ENCODE data around the gene FAM229A. TPM values are rescaled to one million over a fixed set of nuclear protein-coding genes. Genes with fewer than 3 reads are reported as not detected.
A peak's percentile ranks its signal among the peaks of the same experiment; 100 is the strongest.

FAM229A gene
- total RNA-seq, 3 donors from 2014 or later (not counting 1 experiment from before 2014, with no cell fraction given) = 18.3 to 23.5 (median 21.0) TPM

DNA sequence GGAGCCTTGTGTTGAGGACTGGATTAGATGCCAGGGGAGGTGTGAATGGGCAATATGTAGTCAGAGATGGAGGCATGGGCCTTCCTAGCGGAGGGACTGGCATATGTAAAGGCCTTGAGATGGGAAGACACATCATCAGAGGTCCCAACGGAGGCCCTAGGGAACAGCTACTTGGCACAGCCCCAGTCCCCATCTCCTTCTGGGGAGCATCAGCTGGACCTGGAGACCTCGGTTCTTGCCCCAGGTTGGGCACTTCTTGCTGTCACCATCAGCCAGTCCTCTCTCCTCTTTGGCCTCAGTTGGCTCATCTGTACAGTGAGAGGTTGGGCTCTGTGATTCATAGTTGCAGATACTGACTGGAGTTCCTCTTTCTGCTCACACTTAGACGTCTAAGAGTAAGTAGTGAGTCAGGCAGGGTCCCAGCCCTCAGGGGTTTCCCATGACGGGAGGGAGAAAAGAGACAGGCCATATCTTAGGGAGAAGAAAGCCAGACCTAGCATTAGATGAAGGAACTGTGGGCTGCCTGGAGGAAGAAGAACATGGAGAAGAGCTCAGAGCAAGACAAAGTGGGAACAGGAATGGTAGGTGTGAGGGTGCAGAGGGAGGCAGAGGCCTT, 22.8 kb downstream of the FAM229A start:
- no peak overlapping the region for H3K27ac ChIP-seq (ENCODE audit: low read length)

GRCh38 chr1:32338637-32339145, 23.6 kb downstream of the FAM229A start:
- no peaks in the 10 kb centered on the region for H3K9me3 ChIP-seq (ENCODE audit: control insufficient read depth, insufficient read depth, low read length)
- Mint-ChIP-seq H3K4me1 (peaks cover 24 to 49% of the 10 kb centered on the region in 2 donors), H3K27ac (peak overlapping the region in 1 of 2 donors; percentile 87), H3K27me3 (ENCODE audit: low read depth in 2 of 2) (peaks cover 0 to 3% of the 10 kb centered on the region in 2 donors), H3K9me3 (no peaks in the 10 kb centered on the region), H3K36me3 (no peaks in the 10 kb centered on the region), H3K4me3 (peak overlapping the region; percentile 26)
- H3K27me3 ChIP-seq (ENCODE audit: control insufficient read depth, insufficient read depth, low read length) = no peaks in the 10 kb centered on the region
- DNase-seq (no peak), ATAC-seq (no peak)
- no peak for TF ChIP-seq CTCF (IDR thresholded peaks at IDR 0.05)
- H3K36me3 ChIP-seq (ENCODE audit: control insufficient read depth, insufficient read depth, low read length) = peaks cover 4% of the 10 kb centered on the region
- intact Hi-C loops (cut with micrococcal nuclease) = loop anchor here (5.0 kb wide), 1 partner anchor 116 kb away; the partner anchor contains the start of genes EIF3I and TMEM234
- WGBS (ENCODE audit: insufficient coverage) = 94% methylated on average over 14 of the region's 14 CpGs
- H3K27ac ChIP-seq (ENCODE audit: low read length) = no peak overlapping the region
- peaks cover 52% of the 10 kb centered on the region for H3K4me1 ChIP-seq (ENCODE audit: control insufficient read depth, insufficient read depth, low read length)
- H3K4me3 ChIP-seq (ENCODE audit: low read length) = no peak overlapping the region

More for the DNA sequence above, 22.8 kb downstream of the FAM229A start:
- no peak for ATAC-seq
- Histone ChIP-seq H3K9me3 (ENCODE audit: control insufficient read depth, insufficient read depth, low read length) (no peaks in the 10 kb centered on the region), H3K36me3 (ENCODE audit: control insufficient read depth, insufficient read depth, low read length) (no peaks in the 10 kb centered on the region), H3K4me1 (ENCODE audit: control insufficient read depth, insufficient read depth, low read length) (peaks cover 49% of the 10 kb centered on the region), H3K27me3 (ENCODE audit: control insufficient read depth, insufficient read depth, low read length) (no peaks in the 10 kb centered on the region), H3K4me3 (ENCODE audit: low read length) (no peak overlapping the region)
- no peak for TF ChIP-seq CTCF (IDR thresholded peaks at IDR 0.05)
- intact Hi-C loops (cut with micrococcal nuclease) = loop anchor here (5.0 kb wide), 1 partner anchor 117 kb away; the partner anchor contains the start of genes EIF3I and TMEM234
- Mint-ChIP-seq H3K4me3 (no peak overlapping the region), H3K36me3 (no peaks in the 10 kb centered on the region), H3K4me1 (peaks cover 24 to 42% of the 10 kb centered on the region in 2 donors), H3K27ac (peak overlapping the region in 1 of 2 donors; percentile 13), H3K9me3 (no peaks in the 10 kb centered on the region), H3K27me3 (ENCODE audit: low read depth in 2 of 2) (peaks cover 0 to 3% of the 10 kb centered on the region in 2 donors)
- 78% methylated on average over 5 of the region's 5 CpGs for WGBS (ENCODE audit: insufficient coverage)
- peak in 1 of 2 donors; percentile 29 for DNase-seq

DNA sequence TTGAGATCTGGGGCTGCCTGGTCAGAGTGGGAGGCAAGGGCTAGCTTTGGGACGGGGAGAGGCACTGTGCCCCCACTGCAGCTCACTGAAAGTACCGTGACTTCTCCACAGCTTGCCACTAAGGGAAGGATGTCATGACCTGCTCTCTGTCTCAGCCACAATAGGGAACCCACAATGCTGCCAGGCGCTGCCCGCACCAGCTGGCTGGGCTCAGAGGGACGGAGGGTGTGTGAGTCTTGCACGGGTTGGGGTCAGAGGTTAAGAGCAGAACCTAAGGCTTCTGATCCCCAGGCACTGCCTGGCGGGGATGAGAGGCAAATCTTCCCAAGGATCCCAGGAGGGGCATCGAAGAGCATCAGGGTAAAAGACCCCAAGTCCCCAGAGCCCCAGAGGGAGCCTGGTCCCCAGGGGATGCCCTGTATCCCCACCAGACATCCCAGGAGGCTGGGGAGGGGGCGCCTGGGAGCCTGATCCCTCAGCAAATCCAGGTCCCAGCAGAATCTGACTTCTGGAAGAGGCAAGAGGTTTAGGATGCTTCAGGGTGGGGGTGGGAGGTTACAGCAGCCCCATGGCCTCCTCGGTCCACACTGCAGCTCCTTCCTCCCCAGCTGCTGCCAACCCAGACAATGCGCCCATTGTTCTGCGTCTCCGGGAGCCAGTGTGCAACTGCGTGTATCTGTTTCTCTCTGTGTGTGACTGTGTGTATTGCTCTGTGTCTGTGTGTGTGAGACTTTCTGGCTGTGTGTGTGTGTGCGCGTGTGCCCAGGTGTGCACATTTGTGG, 24.2 kb downstream of the FAM229A start:
- Histone ChIP-seq H3K36me3 (ENCODE audit: control insufficient read depth, insufficient read depth, low read length) (peaks cover 10% of the 10 kb centered on the region), H3K27ac (ENCODE audit: low read length) (peak overlapping the region; percentile 51), H3K27me3 (ENCODE audit: control insufficient read depth, insufficient read depth, low read length) (no peaks in the 10 kb centered on the region), H3K4me3 (ENCODE audit: low read length) (no peak overlapping the region), H3K9me3 (ENCODE audit: control insufficient read depth, insufficient read depth, low read length) (no peaks in the 10 kb centered on the region), H3K4me1 (ENCODE audit: control insufficient read depth, insufficient read depth, low read length) (peaks cover 52% of the 10 kb centered on the region)
- Mint-ChIP-seq H3K4me1 (peaks cover 24 to 52% of the 10 kb centered on the region in 2 donors), H3K27me3 (ENCODE audit: low read depth in 2 of 2) (peaks cover 0 to 3% of the 10 kb centered on the region in 2 donors), H3K4me3 (peak overlapping the region; percentile 26), H3K9me3 (no peaks in the 10 kb centered on the region), H3K36me3 (no peaks in the 10 kb centered on the region), H3K27ac (peak overlapping the region; percentile 19 to 87)
- intact Hi-C loops (cut with micrococcal nuclease) = loop anchor here (1.0 to 5.0 kb wide), 2 partner anchors 13 to 116 kb away; partner anchors contain the start of genes EIF3I and TMEM234
- 54% methylated on average over 16 of the region's 16 CpGs for WGBS (ENCODE audit: insufficient coverage)
- TF ChIP-seq CTCF (IDR thresholded peaks at IDR 0.05) = no peak
- DNase-seq (peak; percentile 41 to 59), ATAC-seq (peak; percentile 34 to 57 (median 45))

All from natural killer cell (primary cell).